Activated CD4-positive, alpha-beta T cell treated with anti-CD3 and anti-CD28 coated beads for 36 hours (primary cell): Measurements from ENCODE around the gene RABGAP1L. TPM values are rescaled to one million over a fixed set of nuclear protein-coding genes. Genes with fewer than 3 reads are reported as not detected.

Experiments used
- ATAC-seq: fragments of 200-7000 bp; cut with Tn5 transposase; one replicate; pipeline ENCODE4 v1.10.0; 2021; ENCODE audit warnings: mild to moderate bottlenecking, moderate library complexity
- CTCF ChIA-PET: fragments of 350-600 bp; sonication (Branson Sonifier 250); formaldehyde crosslinking; loops from one replicate; lab custom pipeline; 2021; ENCODE audit warnings: antibody characterized with exemption; lab: Charles Lee
- POLR2A ChIA-PET: fragments of 350-600 bp; sonication (Branson Sonifier 250); formaldehyde crosslinking; loops from one replicate; lab custom pipeline; 2021; ENCODE audit warnings: antibody characterized with exemption, inconsistent platforms; lab: Charles Lee
- DNase-seq: peaks from one replicate; pipeline ENCODE4 v3.0.0-alpha.2; 2020
- H3K27ac Mint-ChIP-seq: one replicate; pipeline ENCODE4 v1.8.0; 2021; ENCODE audit warnings: mixed read lengths
- H3K27me3 Mint-ChIP-seq: one replicate; pipeline ENCODE4 v1.8.0; 2021; ENCODE audit warnings: mixed read lengths
- H3K36me3 Mint-ChIP-seq: one replicate; pipeline ENCODE4 v1.8.0; 2021; ENCODE audit warnings: low read depth, mixed read lengths
- H3K4me1 Mint-ChIP-seq: one replicate; pipeline ENCODE4 v1.8.0; 2021; ENCODE audit warnings: mixed read lengths
- H3K4me3 Mint-ChIP-seq: one replicate; pipeline ENCODE4 v1.8.0; 2021; ENCODE audit warnings: mild to moderate bottlenecking, moderate library complexity, mixed read lengths
- H3K9me3 Mint-ChIP-seq: one replicate; pipeline ENCODE4 v1.8.0; 2021; ENCODE audit warnings: low read depth, mixed read lengths
- intact Hi-C, 2 experiments: fragments of 100-400 bp; cut with DNase I in 1 of 2; cut with micrococcal nuclease in 1 of 2; formaldehyde crosslinking; loops; one replicate each; pipeline versions ENCODE4 v1.14.2 to v1.15.1; 2022 to 2024; cut with DNase I, micrococcal nuclease
- total RNA-seq, 2 experiments: library from RNA; stranded (reverse); gene quantifications; one replicate each; pipeline ENCODE4 v1.2.3, GENCODE V29; 2021

The RABGAP1L gene
- total RNA-seq, 2 experiments from 2014 or later = 22.6 to 29.9 TPM

DNA sequence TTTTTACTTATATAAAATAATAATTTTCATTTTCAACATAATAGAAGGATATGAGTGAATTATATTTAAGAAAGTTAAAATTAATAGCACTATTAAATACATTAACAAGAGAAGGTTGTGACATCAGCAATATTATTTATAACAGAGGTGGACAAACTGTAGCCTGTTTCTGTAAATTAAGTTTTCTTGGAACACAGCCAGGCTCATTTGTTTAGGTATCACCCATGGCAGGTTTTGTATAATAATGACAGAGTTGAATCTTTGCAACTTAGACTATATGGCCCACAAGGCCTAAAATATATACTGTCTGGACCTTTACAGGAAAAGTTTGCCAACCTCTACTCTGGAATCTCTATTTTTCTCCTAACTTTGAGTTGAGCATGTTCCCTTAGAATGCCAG is 797.7 kb downstream of the RABGAP1L start:
- peaks cover 2% of the 10 kb centered on the region for H3K36me3 Mint-ChIP-seq
- CTCF ChIA-PET = no interaction called here
- ATAC-seq = no peak

DNA sequence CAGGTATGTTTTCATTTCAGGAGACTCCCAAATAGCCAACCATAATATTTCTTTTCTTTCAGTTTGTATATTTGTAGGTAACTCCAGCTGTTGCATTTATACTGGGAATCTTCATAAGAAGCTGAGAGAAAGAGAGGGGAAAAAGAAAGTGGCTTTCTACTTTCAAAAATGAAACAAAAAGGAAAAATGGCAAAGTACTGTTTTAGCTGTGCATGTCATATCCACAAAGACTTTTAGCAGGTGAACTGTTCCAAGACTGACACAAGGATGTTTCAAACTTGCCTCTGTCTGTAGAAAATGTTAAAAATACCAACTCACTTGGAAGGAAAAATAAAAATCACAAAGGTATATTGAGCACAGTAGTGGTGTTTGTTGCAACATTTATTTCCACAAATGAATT is 798.5 kb downstream of the RABGAP1L start:
- intact Hi-C loops = no loop called here
- Mint-ChIP-seq H3K4me1 (peaks cover 35% of the 10 kb centered on the region), H3K36me3 (peaks cover 2% of the 10 kb centered on the region), H3K27ac (peak overlapping the region; percentile 55), H3K27me3 (no peaks in the 10 kb centered on the region), H3K9me3 (no peaks in the 10 kb centered on the region), H3K4me3 (no peak overlapping the region)
- ATAC-seq (peak; percentile 51), DNase-seq (no peak)
- POLR2A ChIA-PET = no interaction called here
- CTCF ChIA-PET = interaction anchor here (0.7 kb wide), 1 partner anchor 10 kb away, joined by 3 read pairs; no protein-coding TSS in a partner anchor

More for the DNA sequence above, 797.7 kb downstream of the RABGAP1L start:
- no peak overlapping the region for H3K27ac Mint-ChIP-seq
- intact Hi-C loops = no loop called here
- peaks cover 35% of the 10 kb centered on the region for H3K4me1 Mint-ChIP-seq
- no peak for DNase-seq
- H3K27me3 Mint-ChIP-seq = no peaks in the 10 kb centered on the region
- H3K9me3 Mint-ChIP-seq = no peaks in the 10 kb centered on the region
- POLR2A ChIA-PET = no interaction called here
- H3K4me3 Mint-ChIP-seq = no peak overlapping the region

DNA sequence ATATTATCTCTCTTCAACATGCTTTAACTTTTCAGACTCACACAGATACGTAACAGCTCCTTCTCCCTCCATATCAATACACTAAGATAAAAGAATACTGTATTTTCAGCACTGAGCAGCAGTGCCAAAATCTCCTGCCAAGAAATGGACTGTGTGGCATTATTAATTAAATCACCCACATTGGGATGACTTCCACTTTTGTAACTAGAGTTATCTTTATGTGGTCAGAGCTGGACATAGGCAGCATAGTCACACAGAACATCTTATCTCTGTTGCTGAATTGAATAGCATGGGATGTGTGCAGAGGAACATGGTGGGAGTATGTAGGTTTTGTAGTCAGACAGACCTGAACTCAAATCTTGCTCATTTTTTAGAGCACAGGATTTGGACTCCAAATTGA is 799.1 kb downstream of the RABGAP1L start:
- H3K27ac Mint-ChIP-seq = peak overlapping the region; percentile 17
- H3K4me3 Mint-ChIP-seq = no peak overlapping the region
- no peaks in the 10 kb centered on the region for H3K27me3 Mint-ChIP-seq
- ChIA-PET POLR2A (no interaction called here), CTCF (no interaction called here)
- no peaks in the 10 kb centered on the region for H3K9me3 Mint-ChIP-seq
- DNase-seq (no peak), ATAC-seq (no peak)
- intact Hi-C loops = no loop called here
- peaks cover 36% of the 10 kb centered on the region for H3K4me1 Mint-ChIP-seq
- H3K36me3 Mint-ChIP-seq = peaks cover 2% of the 10 kb centered on the region

DNA sequence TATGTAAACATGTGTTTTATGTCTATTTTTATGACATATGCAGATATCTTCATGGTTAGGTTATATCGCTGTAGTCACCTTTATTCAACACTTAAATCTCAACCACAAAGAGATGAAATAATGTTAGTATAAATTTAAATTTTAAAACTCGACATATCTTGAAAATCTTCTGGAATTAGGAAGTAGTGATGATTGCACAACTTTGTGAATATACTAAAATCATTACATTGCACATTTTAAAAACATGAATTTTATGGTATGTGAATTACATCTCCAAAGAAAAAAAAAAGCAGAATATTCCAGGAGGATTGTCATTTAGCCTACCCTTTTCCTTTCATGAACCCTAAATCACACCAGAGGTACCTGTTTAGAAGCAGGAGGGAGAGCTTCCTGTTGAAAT is 801.0 kb downstream of the RABGAP1L start:
- H3K27ac Mint-ChIP-seq = no peak overlapping the region
- ATAC-seq = no peak
- no peak overlapping the region for H3K4me3 Mint-ChIP-seq
- intact Hi-C loops = loop anchor here in 1 of 2 experiments (10.0 kb wide), 1 partner anchor 806 kb away; the partner anchor contains the start of gene RABGAP1L
- CTCF ChIA-PET = no interaction called here
- POLR2A ChIA-PET = no interaction called here
- H3K4me1 Mint-ChIP-seq = peaks cover 38% of the 10 kb centered on the region
- H3K36me3 Mint-ChIP-seq = peaks cover 2% of the 10 kb centered on the region
- no peak for DNase-seq
- H3K9me3 Mint-ChIP-seq = no peaks in the 10 kb centered on the region
- no peaks in the 10 kb centered on the region for H3K27me3 Mint-ChIP-seq

DNA sequence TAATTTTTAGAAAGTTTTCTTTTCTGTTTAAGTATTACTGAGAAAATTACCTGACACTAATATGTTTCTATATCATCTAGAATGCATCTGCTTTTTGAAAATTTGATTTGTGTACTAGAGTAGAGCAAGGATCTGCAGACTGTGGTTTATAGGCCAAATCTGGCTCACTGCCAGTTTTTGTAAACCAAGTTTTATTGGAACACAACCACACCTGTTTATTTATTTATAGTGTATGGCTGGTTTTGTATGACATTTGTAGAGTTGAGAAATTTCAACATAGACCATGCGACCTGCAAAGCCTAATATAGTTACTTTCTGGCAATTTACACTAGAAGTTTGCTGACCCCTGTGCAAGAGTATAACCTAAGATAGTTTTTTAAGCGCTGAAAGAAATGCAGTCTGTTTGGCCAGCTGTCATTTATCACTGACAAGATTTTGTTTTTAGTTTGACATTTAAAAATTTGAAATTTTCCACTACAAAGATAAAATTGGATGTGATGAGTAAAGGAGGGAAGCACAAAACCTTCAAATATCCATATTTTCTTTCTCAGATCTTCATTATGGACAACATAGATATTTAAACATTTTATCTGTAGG is 804.3 kb downstream of the RABGAP1L start:
- Mint-ChIP-seq H3K4me1 (peaks cover 47% of the 10 kb centered on the region), H3K27me3 (no peaks in the 10 kb centered on the region), H3K9me3 (no peaks in the 10 kb centered on the region), H3K4me3 (no peak overlapping the region), H3K36me3 (no peaks in the 10 kb centered on the region), H3K27ac (peak overlapping the region; percentile 92)
- DNase-seq (no peak), ATAC-seq (no peak)
- intact Hi-C loops = loop anchor here (1.0 to 10.0 kb wide), 5 partner anchors 15 to 809 kb away; partner anchors contain the start of genes CACYBP (in 2 of the 2) and RABGAP1L (in 1 of the 2)
- CTCF ChIA-PET = interaction anchor here (0.5 to 3.3 kb wide), 8 partner anchors 8 to 155 kb away, joined by 3 to 17 read pairs (median 4); partner anchors contain the start of gene CACYBP
- POLR2A ChIA-PET = interaction anchor here (0.7 to 0.9 kb wide), 2 partner anchors 34 to 35 kb away, joined by 3 to 5 read pairs; no protein-coding TSS in a partner anchor

DNA sequence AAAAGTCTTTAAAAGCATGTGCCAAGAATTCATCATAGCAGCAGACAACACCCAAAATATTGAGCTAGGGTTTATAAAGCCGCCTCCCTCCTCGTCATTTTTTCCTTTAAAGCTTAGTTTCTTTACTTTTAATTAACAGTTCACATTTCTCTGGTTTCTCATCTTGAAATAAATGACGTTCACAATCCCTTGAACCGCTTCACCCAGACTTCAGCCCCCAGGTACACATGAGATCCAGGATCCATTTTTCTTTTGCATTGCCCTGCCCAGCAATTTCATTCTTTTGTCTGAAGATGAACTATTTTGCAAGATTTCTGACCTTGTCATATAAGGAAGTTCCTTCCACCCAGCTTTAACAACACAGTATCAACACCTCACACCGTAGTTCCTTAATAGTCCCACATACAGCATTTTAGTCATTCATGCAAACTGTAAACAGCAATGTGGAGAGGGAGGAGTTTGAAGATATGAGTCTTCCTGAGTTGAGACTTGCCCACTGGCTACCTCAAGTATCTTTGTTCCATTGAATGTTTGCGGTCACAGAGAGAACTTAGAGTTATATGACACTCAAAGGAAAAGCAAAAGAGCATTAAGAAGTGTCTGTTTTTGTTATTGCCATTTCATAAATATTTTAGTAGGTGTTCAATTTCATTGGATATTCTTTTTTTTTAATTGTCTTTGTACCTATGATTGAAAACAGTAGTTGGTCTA is 805.1 kb downstream of the RABGAP1L start:
- no peaks in the 10 kb centered on the region for H3K36me3 Mint-ChIP-seq
- peaks cover 55% of the 10 kb centered on the region for H3K4me1 Mint-ChIP-seq
- ChIA-PET POLR2A (interaction anchor here (0.7 to 0.9 kb wide), 2 partner anchors 33 to 35 kb away, joined by 3 to 5 read pairs; no protein-coding TSS in a partner anchor), CTCF (interaction anchor here (0.5 to 3.3 kb wide), 9 partner anchors 12 to 176 kb away, joined by 3 to 17 read pairs (median 4); partner anchors contain the start of gene CACYBP)
- H3K4me3 Mint-ChIP-seq = peak overlapping the region; percentile 53
- DNase-seq = peak; percentile 32
- intact Hi-C loops = loop anchor here (1.0 to 10.0 kb wide), 4 partner anchors 35 to 810 kb away; partner anchors contain the start of genes CACYBP (in 2 of the 2) and RABGAP1L (in 1 of the 2)
- H3K27me3 Mint-ChIP-seq = no peaks in the 10 kb centered on the region
- H3K27ac Mint-ChIP-seq = peak overlapping the region; percentile 92
- peak; percentile 86 for ATAC-seq
- H3K9me3 Mint-ChIP-seq = no peaks in the 10 kb centered on the region

DNA sequence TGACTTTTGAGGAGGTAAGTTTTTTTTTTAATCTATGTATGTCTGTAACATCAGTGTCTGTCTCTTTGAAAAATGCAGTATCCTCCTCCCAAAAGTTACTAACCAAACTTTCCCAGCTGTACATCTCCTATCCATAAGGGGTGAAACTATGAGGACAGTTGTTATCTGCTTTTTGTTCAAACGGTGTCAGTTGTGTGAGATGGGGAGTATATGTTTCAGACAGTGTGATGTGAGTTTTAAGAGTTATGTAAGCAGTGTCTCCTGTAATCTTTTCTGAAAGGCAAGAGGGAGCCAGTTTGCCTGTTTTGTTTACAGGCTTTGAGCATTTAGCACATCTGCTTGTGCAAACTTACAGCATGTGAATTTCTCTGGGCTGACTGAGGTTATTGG is 805.6 kb downstream of the RABGAP1L start:
- Mint-ChIP-seq H3K4me3 (peak overlapping the region; percentile 53), H3K27me3 (no peaks in the 10 kb centered on the region), H3K27ac (peak overlapping the region; percentile 92), H3K9me3 (no peaks in the 10 kb centered on the region), H3K4me1 (peaks cover 60% of the 10 kb centered on the region), H3K36me3 (peaks cover 3% of the 10 kb centered on the region)
- CTCF ChIA-PET = interaction anchor here (0.9 to 3.3 kb wide), 4 partner anchors 18 to 177 kb away, joined by 3 to 17 read pairs (median 4); partner anchors contain the start of gene CACYBP
- no peak for DNase-seq
- POLR2A ChIA-PET = interaction anchor here (1.2 kb wide), 1 partner anchor 58 kb away, joined by 6 read pairs; the partner anchor contains the start of gene MRPS14
- peak; percentile 21 for ATAC-seq
- intact Hi-C loops = loop anchor here (1.0 to 10.0 kb wide), 5 partner anchors 34 to 810 kb away; partner anchors contain the start of genes CACYBP (in 2 of the 2) and RABGAP1L (in 1 of the 2)

DNA sequence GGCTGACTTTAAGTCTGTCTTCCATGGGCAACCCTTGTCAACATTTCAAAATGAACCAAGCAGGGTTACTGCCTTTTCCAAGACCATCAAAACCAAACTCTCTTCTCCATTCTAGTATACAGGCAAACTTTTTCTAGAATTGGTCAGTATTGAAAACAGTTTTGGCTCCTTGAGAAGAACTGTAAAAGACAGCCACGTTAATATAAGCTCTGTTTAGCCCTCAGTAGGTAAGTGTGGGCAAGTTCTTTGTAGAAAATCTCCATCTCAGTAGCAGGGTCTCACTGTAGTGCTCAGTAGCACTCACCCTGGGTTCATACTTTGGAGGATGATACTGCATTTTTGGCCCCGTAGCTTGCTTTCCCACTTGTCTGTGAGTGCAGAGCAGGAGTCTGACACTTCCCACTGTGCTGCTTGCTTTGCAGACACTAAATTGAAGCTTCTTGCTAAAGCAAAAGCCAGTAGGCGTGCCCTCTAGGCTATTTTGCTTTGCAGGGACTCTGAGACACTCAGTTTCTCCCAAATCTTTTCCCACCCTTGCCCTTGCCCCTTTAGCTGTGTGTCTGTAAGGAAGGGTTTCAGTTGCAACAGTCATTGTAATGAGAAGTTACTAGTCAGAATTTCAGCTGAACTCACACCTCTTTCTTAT is 806.2 kb downstream of the RABGAP1L start:
- Mint-ChIP-seq H3K36me3 (peaks cover 3% of the 10 kb centered on the region), H3K27me3 (no peaks in the 10 kb centered on the region), H3K9me3 (no peaks in the 10 kb centered on the region), H3K27ac (peak overlapping the region; percentile 92), H3K4me3 (peak overlapping the region; percentile 53), H3K4me1 (peaks cover 63% of the 10 kb centered on the region)
- no peak for ATAC-seq
- ChIA-PET CTCF (interaction anchor here (0.5 to 3.3 kb wide), 7 partner anchors 14 to 1609 kb away, joined by 3 to 17 read pairs (median 3); partner anchors contain the start of gene CACYBP), POLR2A (interaction anchor here (0.6 to 1.2 kb wide), 5 partner anchors 11 to 1758 kb away, joined by 3 to 6 read pairs (median 3); partner anchors contain the start of gene MRPS14)
- intact Hi-C loops = loop anchor here (5.0 to 10.0 kb wide), 2 partner anchors 148 to 811 kb away; partner anchors contain the start of gene RABGAP1L (in 1 of the 2)
- DNase-seq = peak; percentile 11

DNA sequence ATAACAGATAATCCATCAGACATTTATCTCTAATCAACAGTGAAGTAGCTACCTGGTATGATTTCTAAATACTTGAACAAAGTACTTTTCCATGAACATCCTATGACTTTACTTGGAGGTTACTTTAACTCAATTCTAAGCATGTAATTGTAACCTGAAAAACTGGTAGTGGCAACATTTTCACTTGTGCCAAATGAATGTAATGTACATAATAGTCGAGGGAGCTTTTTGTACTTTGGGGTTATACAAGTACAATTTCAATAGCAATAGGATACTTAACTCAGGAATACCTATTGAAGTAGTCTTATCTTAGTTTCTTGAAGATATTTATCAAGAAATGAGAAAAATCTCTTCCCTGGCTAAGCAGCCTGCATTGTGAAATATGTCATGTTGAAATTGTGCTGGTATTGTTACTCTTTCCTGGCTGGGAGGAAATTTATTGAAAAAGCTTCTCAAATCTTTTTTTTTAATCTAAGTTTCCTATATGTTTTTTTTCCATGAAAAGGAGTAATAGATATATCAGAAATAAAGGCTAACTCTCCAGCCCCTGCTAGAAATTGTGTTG is 806.8 kb downstream of the RABGAP1L start:
- POLR2A ChIA-PET = interaction anchor here (0.6 to 1.2 kb wide), 5 partner anchors 11 to 1759 kb away, joined by 3 to 6 read pairs (median 3); partner anchors contain the start of gene MRPS14
- H3K27ac Mint-ChIP-seq = peak overlapping the region; percentile 92
- CTCF ChIA-PET = interaction anchor here (0.5 to 3.3 kb wide), 5 partner anchors 13 to 1610 kb away, joined by 3 to 17 read pairs (median 5); partner anchors contain the start of gene CACYBP
- peaks cover 3% of the 10 kb centered on the region for H3K36me3 Mint-ChIP-seq
- intact Hi-C loops = loop anchor here (5.0 to 10.0 kb wide), 2 partner anchors 149 to 811 kb away; partner anchors contain the start of gene RABGAP1L (in 1 of the 2)
- H3K4me1 Mint-ChIP-seq = peaks cover 63% of the 10 kb centered on the region
- no peaks in the 10 kb centered on the region for H3K9me3 Mint-ChIP-seq
- ATAC-seq = no peak
- H3K4me3 Mint-ChIP-seq = peak overlapping the region; percentile 53
- DNase-seq = no peak
- H3K27me3 Mint-ChIP-seq = no peaks in the 10 kb centered on the region
